Neural progenitor cell (in vitro differentiated cells): Measurements from ENCODE around the gene STK24. TPM values are rescaled to one million over a fixed set of nuclear protein-coding genes. Genes with fewer than 3 reads are reported as not detected.

ENCODE experiments used
- DNase-seq: peaks from one replicate; pipeline ENCODE4 v3.0.0-alpha.2; 2016; ENCODE audit warnings: low spot score
- H2AFZ ChIP-seq: fragments of 200-600 bp; sonication (generic); replicated peaks from 2 replicates; pipeline ENCODE4 v1.6.1; 2016; ENCODE audit warnings: antibody characterized with exemption
- H3F3A ChIP-seq: fragments of 200-600 bp; sonication (generic); 2 replicates; pipeline ENCODE4 v1.6.1; 2016; ENCODE audit warnings: antibody characterized with exemption, low read depth
- H3K27ac ChIP-seq: fragments of 200-600 bp; sonication (generic); 2 replicates; pipeline ENCODE4 v1.5.1; 2016; ENCODE audit warnings: mild to moderate bottlenecking
- H3K27me3 ChIP-seq: fragments of 200-600 bp; sonication (generic); 2 replicates; pipeline ENCODE4 v1.6.1; 2016; ENCODE audit warnings: mild to moderate bottlenecking, moderate library complexity
- H3K36me3 ChIP-seq: fragments of 200-600 bp; sonication (generic); 2 replicates; pipeline ENCODE4 v1.5.1; 2016
- H3K4me1 ChIP-seq: fragments of 200-600 bp; sonication (generic); 2 replicates; pipeline ENCODE4 v1.6.1; 2016; ENCODE audit warnings: mixed run types
- H3K4me2 ChIP-seq: fragments of 200-600 bp; sonication (generic); 2 replicates; pipeline ENCODE4 v1.6.1; 2016
- H3K4me3 ChIP-seq: fragments of 200-600 bp; sonication (generic); 2 replicates; pipeline ENCODE4 v1.5.1; 2016
- H3K79me2 ChIP-seq: fragments of 200-600 bp; sonication (generic); 2 replicates; pipeline ENCODE4 v1.6.1; 2016; ENCODE audit warnings: low read depth
- H3K9ac ChIP-seq: fragments of 200-600 bp; sonication (generic); 2 replicates; pipeline ENCODE4 v1.6.1; 2016
- H3K9me3 ChIP-seq: fragments of 200-600 bp; sonication (generic); 2 replicates; pipeline ENCODE4 v1.5.1; 2016; ENCODE audit warnings: low read depth
- H4K20me1 ChIP-seq: fragments of 200-600 bp; sonication (generic); 2 replicates; pipeline ENCODE4 v1.6.1; 2016; ENCODE audit warnings: low read depth
- H3K27ac Mint-ChIP-seq: 3 replicates; pipeline ENCODE4 v1.8.0; 2021; ENCODE audit warnings: mixed read lengths
- H3K27me3 Mint-ChIP-seq: 2 replicates; pipeline ENCODE4 v1.8.0; 2022; ENCODE audit warnings: low read depth, mild to moderate bottlenecking, inconsistent platforms, moderate library complexity, mixed read lengths; ENCODE audit not compliant: insufficient read depth
- H3K36me3 Mint-ChIP-seq: 3 replicates; pipeline ENCODE4 v1.8.0; 2021; ENCODE audit warnings: mixed read lengths
- H3K4me1 Mint-ChIP-seq: 3 replicates; pipeline ENCODE4 v1.8.0; 2021; ENCODE audit warnings: mixed read lengths
- H3K4me3 Mint-ChIP-seq: 3 replicates; pipeline ENCODE4 v1.8.0; 2021; ENCODE audit warnings: mild to moderate bottlenecking, moderate library complexity, mixed read lengths
- H3K9me3 Mint-ChIP-seq: 3 replicates; pipeline ENCODE4 v1.8.0; 2020; ENCODE audit warnings: mixed read lengths
- EZH2 ChIP-seq: fragments of 200-600 bp; sonication (generic); IDR thresholded peaks from 2 replicates; pipeline ENCODE4 v1.6.1; 2017; ENCODE audit warnings: antibody characterized with exemption, mild to moderate bottlenecking, moderate library complexity
- EZH2phosphoT487 ChIP-seq: fragments of 200-600 bp; sonication (generic); IDR thresholded peaks from 2 replicates; pipeline ENCODE4 v1.6.1; 2017; ENCODE audit warnings: antibody characterized with exemption
- total RNA-seq: library from RNA; depleted of rRNA; stranded (reverse); fragments of >200 nt; gene quantifications from 2 replicates; pipeline ENCODE4 v1.2.3, GENCODE V29; 2015; ENCODE audit warnings: low replicate concordance
- TF ChIP-seq, protein P1 (sequence below): fragments of 200-600 bp; sonication (generic); IDR thresholded peaks from 2 replicates; pipeline ENCODE4 v1.5.1; 2017; ENCODE audit warnings: antibody characterized with exemption, mild to moderate bottlenecking

The STK24 gene
- total RNA-seq, 1 donor from 2014 or later, result 330 TPM

DNA sequence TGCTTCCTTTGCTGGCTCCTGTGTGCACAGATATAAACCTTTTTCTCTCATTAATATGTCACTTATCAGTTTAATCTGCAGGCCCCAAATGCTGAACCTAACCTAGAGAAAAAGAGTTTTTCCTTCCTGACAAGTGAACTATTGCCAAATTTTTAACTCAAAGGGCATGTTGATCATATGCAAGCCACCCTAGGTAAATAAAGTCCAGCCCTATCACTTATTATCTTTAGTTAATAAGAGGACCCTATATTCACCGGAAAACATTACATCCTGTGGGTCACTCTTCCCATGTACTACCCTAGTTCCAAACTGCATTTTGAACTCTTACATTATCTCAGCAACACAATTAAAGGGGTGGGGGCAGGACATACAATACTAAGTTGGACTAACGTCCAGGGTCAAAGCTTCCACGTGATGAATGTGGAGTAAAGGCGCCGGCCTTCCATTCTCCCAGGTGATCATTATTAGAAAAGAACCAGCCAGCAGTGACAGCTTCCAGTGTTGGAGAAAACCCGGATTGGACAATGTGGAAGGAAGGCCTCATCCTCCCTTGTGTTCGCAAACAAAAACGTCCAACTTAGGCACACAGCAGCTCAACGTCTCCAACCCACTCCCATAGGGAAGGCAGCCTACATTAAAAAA is 86.6 kb downstream of the STK24 start:
- H2AFZ ChIP-seq, result no peak overlapping the region
- H3K36me3 ChIP-seq, result no peaks in the 10 kb centered on the region
- no peaks in the 10 kb centered on the region for H3K9me3 ChIP-seq
- peaks cover 73% of the 10 kb centered on the region for H3K4me1 Mint-ChIP-seq
- no peaks in the 10 kb centered on the region for H3K9me3 Mint-ChIP-seq
- no peaks in the 10 kb centered on the region for H3K27me3 Mint-ChIP-seq
- DNase-seq, result no peak
- H3K36me3 Mint-ChIP-seq, result peaks cover 7% of the 10 kb centered on the region
- peaks cover 67% of the 10 kb centered on the region for H3K4me1 ChIP-seq
- H3K27ac ChIP-seq, result no peak overlapping the region
- H3K4me3 Mint-ChIP-seq, result no peak overlapping the region
- H3K9ac ChIP-seq, result no peak overlapping the region
- H3K27me3 ChIP-seq, result no peaks in the 10 kb centered on the region
- TF ChIP-seq, protein P1, sequence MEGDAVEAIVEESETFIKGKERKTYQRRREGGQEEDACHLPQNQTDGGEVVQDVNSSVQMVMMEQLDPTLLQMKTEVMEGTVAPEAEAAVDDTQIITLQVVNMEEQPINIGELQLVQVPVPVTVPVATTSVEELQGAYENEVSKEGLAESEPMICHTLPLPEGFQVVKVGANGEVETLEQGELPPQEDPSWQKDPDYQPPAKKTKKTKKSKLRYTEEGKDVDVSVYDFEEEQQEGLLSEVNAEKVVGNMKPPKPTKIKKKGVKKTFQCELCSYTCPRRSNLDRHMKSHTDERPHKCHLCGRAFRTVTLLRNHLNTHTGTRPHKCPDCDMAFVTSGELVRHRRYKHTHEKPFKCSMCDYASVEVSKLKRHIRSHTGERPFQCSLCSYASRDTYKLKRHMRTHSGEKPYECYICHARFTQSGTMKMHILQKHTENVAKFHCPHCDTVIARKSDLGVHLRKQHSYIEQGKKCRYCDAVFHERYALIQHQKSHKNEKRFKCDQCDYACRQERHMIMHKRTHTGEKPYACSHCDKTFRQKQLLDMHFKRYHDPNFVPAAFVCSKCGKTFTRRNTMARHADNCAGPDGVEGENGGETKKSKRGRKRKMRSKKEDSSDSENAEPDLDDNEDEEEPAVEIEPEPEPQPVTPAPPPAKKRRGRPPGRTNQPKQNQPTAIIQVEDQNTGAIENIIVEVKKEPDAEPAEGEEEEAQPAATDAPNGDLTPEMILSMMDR, result no peak
- TF ChIP-seq EZH2, result no peak
- TF ChIP-seq EZH2phosphoT487, result no peak
- H4K20me1 ChIP-seq, result peaks cover 92% of the 10 kb centered on the region
- H3K4me3 ChIP-seq, result no peak overlapping the region
- H3K79me2 ChIP-seq, result peaks cover 100% of the 10 kb centered on the region
- H3F3A ChIP-seq, result peaks cover 29% of the 10 kb centered on the region
- peak overlapping the region; percentile 63 for H3K4me2 ChIP-seq
- no peak overlapping the region for H3K27ac Mint-ChIP-seq

DNA sequence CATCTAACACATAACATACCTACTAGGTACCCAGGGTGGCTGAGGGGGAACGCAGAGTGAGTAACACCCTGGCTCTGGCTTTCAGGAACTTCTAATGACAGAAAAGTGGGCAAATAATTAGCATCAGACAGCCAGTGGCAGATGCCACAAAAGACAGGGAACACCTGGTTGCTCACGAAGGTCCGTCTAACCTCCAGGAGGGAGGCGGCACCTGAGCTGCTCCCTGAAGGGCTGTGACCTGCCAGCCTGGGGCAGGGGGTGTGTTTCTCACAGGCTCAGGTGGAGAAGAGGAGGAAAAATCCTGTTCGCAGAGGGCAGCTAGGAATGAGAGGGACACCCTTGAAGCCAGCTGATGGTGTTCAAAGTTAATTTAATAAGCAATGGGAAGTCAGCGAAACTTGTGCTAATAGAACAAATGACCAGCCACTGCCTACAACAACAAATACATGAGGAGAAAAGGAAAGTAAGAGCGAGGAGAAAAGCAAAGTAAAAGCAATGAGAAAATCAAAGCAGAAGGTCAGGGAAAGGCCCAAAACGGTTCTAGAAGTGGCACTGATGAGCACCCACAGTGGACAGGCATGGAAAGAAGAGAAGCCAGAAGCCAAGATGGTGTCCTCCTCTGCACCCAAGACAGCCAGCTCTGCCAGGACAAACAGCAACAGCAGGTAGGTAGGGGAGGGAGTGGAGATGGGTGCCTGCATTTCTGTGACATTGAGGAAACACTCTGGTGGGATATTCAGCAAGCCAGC is 87.3 kb downstream of the STK24 start:
- no peak for DNase-seq
- Histone ChIP-seq H3K9me3 (no peaks in the 10 kb centered on the region), H3K4me1 (peaks cover 67% of the 10 kb centered on the region), H2AFZ (no peak overlapping the region), H3K4me3 (no peak overlapping the region), H3F3A (peaks cover 29% of the 10 kb centered on the region), H3K36me3 (no peaks in the 10 kb centered on the region), H3K9ac (no peak overlapping the region), H3K4me2 (no peak overlapping the region), H4K20me1 (peaks cover 92% of the 10 kb centered on the region), H3K27ac (peak overlapping the region; percentile 9), H3K27me3 (no peaks in the 10 kb centered on the region), H3K79me2 (peaks cover 100% of the 10 kb centered on the region)
- H3K27ac Mint-ChIP-seq, result peak overlapping the region; percentile 24
- H3K27me3 Mint-ChIP-seq, result no peaks in the 10 kb centered on the region
- peaks cover 73% of the 10 kb centered on the region for H3K4me1 Mint-ChIP-seq
- TF ChIP-seq, protein P1, result no peak
- TF ChIP-seq EZH2phosphoT487 (no peak), EZH2 (no peak)
- H3K36me3 Mint-ChIP-seq, result peaks cover 7% of the 10 kb centered on the region
- no peak overlapping the region for H3K4me3 Mint-ChIP-seq
- H3K9me3 Mint-ChIP-seq, result no peaks in the 10 kb centered on the region

DNA sequence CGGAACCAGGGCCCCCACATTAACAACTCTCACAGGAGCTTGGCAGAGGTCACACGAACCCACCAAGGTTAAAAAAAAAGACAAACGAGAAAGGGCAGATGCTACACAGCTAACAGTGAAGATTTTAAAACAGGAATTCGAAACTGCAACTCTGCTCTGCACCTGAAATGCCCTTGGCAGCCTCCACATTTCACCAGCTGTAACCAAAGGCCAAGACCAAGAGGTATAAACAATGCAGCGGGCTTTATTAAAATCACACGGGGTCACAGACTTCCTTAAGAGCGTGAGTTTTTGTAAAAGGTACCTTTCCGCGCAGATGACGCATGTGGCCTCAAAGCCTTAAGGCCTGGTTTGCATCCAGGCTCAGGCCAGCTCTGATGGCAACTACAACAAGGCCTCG is 88.2 kb downstream of the STK24 start:
- no peak overlapping the region for H3K27ac ChIP-seq
- peaks cover 98% of the 10 kb centered on the region for H3K79me2 ChIP-seq
- no peak overlapping the region for H3K4me3 ChIP-seq
- H3K4me1 ChIP-seq, result peaks cover 71% of the 10 kb centered on the region
- Mint-ChIP-seq H3K4me1 (peaks cover 78% of the 10 kb centered on the region), H3K27ac (peak overlapping the region; percentile 24), H3K4me3 (no peak overlapping the region), H3K9me3 (no peaks in the 10 kb centered on the region), H3K36me3 (peaks cover 7% of the 10 kb centered on the region), H3K27me3 (no peaks in the 10 kb centered on the region)
- TF ChIP-seq EZH2 (no peak), EZH2phosphoT487 (no peak)
- TF ChIP-seq, protein P1, result no peak
- DNase-seq, result no peak
- peaks cover 98% of the 10 kb centered on the region for H4K20me1 ChIP-seq
- peaks cover 37% of the 10 kb centered on the region for H3F3A ChIP-seq
- no peak overlapping the region for H2AFZ ChIP-seq
- H3K9me3 ChIP-seq, result no peaks in the 10 kb centered on the region
- H3K36me3 ChIP-seq, result no peaks in the 10 kb centered on the region
- no peak overlapping the region for H3K4me2 ChIP-seq
- no peak overlapping the region for H3K9ac ChIP-seq
- H3K27me3 ChIP-seq, result no peaks in the 10 kb centered on the region
